Esophagus squamous epithelium (tissue), 5 donors: ENCODE data around the gene SACM1L. TPM values are rescaled to one million over a fixed set of nuclear protein-coding genes. Genes with fewer than 3 reads are reported as not detected.

Experiments
- DNase-seq: peaks from one replicate; lab custom pipeline; 2025; lab: John Stamatoyannopoulos, UW
- H3K27ac ChIP-seq, 4 donors: fragments of 200-600 bp; sonication (generic); one replicate each; pipeline ENCODE4 v1.5.1; 2016 to 2019; ENCODE audit warnings: mild to moderate bottlenecking in 1 of 4
- H3K27me3 ChIP-seq, 4 donors: fragments of 200-600 bp; sonication (generic); 1 replicate in 3 of 4; 2 replicates in 1 of 4; pipeline versions ENCODE4 v1.5.1 to v1.6.0; 2017 to 2021; ENCODE audit warnings: antibody characterized with exemption in 1 of 4
- H3K36me3 ChIP-seq, 3 donors: fragments of 200-600 bp; sonication (generic); one replicate each; pipeline ENCODE4 v1.5.1; 2016 to 2019
- H3K4me1 ChIP-seq, 3 donors: fragments of 200-600 bp; sonication (generic); one replicate each; pipeline ENCODE4 v1.5.1; 2017 to 2019
- H3K4me3 ChIP-seq, 4 donors: fragments of 200-600 bp; sonication (generic); 1 replicate in 3 of 4; 2 replicates in 1 of 4; pipeline ENCODE4 v1.5.1; 2016 to 2019; ENCODE audit warnings: mild to moderate bottlenecking in 2 of 4, moderate library complexity in 1 of 4
- H3K9me3 ChIP-seq, 3 donors: fragments of 200-600 bp; sonication (generic); one replicate each; pipeline ENCODE4 v1.5.1; 2016 to 2019
- CTCF ChIP-seq, 6 experiments: fragments of 450-650 bp in 4 of 6; fragments of 200-600 bp in 2 of 6; sonication (generic) in 2 of 6; IDR thresholded peaks; one replicate each; pipeline ENCODE4 v1.5.1; 2016 to 2019; ENCODE audit warnings: antibody characterized with exemption in 6 of 6, mild to moderate bottlenecking in 4 of 6, moderate library complexity in 4 of 6
- POLR2A ChIP-seq, 4 donors: fragments of 450-650 bp; IDR thresholded peaks; one replicate each; pipeline ENCODE4 v1.6.1; 2017; ENCODE audit warnings: antibody characterized with exemption in 4 of 4, mild to moderate bottlenecking in 4 of 4, moderate library complexity in 3 of 4
- WGBS, 2 donors: methylation state at CpG; one replicate each; pipeline ENCODE4 v1.1.5; 2018; 5-methylcytosine and 5-hydroxymethylcytosine counted together
- intact Hi-C: fragments of 100-400 bp; cut with DNase I; formaldehyde crosslinking; loops from one replicate; pipeline ENCODE4 v1.15.0; 2022
- total RNA-seq, 4 donors: library from RNA; depleted of rRNA; stranded (reverse); fragments of >200 nt; gene quantifications; one replicate each; pipeline ENCODE4 v1.1.0, GENCODE V29; 2016
- donor health status: DM: yes; HTN: yes; CAD: no.

SACM1L gene
- total RNA-seq = 10 to 100 TPM; 22.7 to 42.2 (median 27.2) TPM

GRCh38 chr3:45688882-45689786 is at the start of gene SACM1L:
Gene SACM1L, plus strand, starts transcription at chr3:45689396. Its CDS starts 70 bp downstream, at chr3:45689466.
- H3K4me1 ChIP-seq = peaks cover 24 to 63% (median 36%) of the 10 kb centered on the region in 3 donors
- TF ChIP-seq POLR2A (IDR thresholded peaks at IDR 0.05) (peak in 2 of 4 donors; percentile 69 to 84), CTCF (IDR thresholded peaks at IDR 0.05) (no peak)
- intact Hi-C loops = no loop called here
- H3K9me3 ChIP-seq = no peaks in the 10 kb centered on the region
- H3K4me3 ChIP-seq = peak within 1 kb of the TSS; percentile 78 to 85 (median 84)
- peak; percentile 89 for DNase-seq
- H3K36me3 ChIP-seq = peaks cover 0 to 9% (median 0%) of the 10 kb centered on the region in 3 donors
- peak within 1 kb of the TSS; percentile 92 to 95 (median 94) for H3K27ac ChIP-seq
- no peaks in the 10 kb centered on the region for H3K27me3 ChIP-seq
- WGBS, 2 donors = 0% methylated on average over 29 to 49 of the region's 81 CpGs

GRCh38 chr3:45640091-45640507 is 49.1 kb upstream of the SACM1L start:
- no peak for DNase-seq
- Histone ChIP-seq H3K4me3 (no peak overlapping the region), H3K9me3 (no peaks in the 10 kb centered on the region), H3K27ac (peak overlapping the region in 3 of 4 donors; percentile 36 to 64 (median 50)), H3K36me3 (peaks cover 0 to 19% (median 6%) of the 10 kb centered on the region in 3 donors), H3K4me1 (peaks cover 21 to 61% (median 27%) of the 10 kb centered on the region in 3 donors), H3K27me3 (no peaks in the 10 kb centered on the region)
- no peak for TF ChIP-seq POLR2A (IDR thresholded peaks at IDR 0.05)
- no peak for TF ChIP-seq CTCF (IDR thresholded peaks at IDR 0.05)
- WGBS, 2 donors = 92 to 100% methylated on average over 1 of the region's 1 CpG
- intact Hi-C loops = no loop called here

- Histone ChIP-seq H3K9me3 (no peaks in the 10 kb centered on the region), H3K4me3 (no peak overlapping the region), H3K36me3 (peaks cover 0 to 19% (median 6%) of the 10 kb centered on the region in 3 donors), H3K27ac (peak overlapping the region; percentile 30 to 64 (median 43)), H3K27me3 (no peaks in the 10 kb centered on the region), H3K4me1 (peaks cover 21 to 64% (median 27%) of the 10 kb centered on the region in 3 donors)
- no peak for DNase-seq
- WGBS, 2 donors = 59 to 80% methylated on average over 2 to 4 of the region's 4 CpGs
- no peak for TF ChIP-seq CTCF (IDR thresholded peaks at IDR 0.05)
- TF ChIP-seq POLR2A (IDR thresholded peaks at IDR 0.05) = no peak
- intact Hi-C loops = no loop called here
Measured at GRCh38 chr3:45640724-45641361, 48.4 kb upstream of the SACM1L start.

- Histone ChIP-seq H3K4me3 (no peak overlapping the region), H3K27ac (no peak overlapping the region), H3K27me3 (no peaks in the 10 kb centered on the region), H3K9me3 (no peaks in the 10 kb centered on the region), H3K36me3 (peaks cover 0 to 14% (median 2%) of the 10 kb centered on the region in 3 donors), H3K4me1 (peaks cover 28 to 71% (median 30%) of the 10 kb centered on the region in 3 donors)
- intact Hi-C loops = no loop called here
- WGBS, 2 donors = 83 to 87% methylated on average over 2 of the region's 2 CpGs
- no peak for TF ChIP-seq POLR2A (IDR thresholded peaks at IDR 0.05)
- TF ChIP-seq CTCF (IDR thresholded peaks at IDR 0.05) = no peak
- no peak for DNase-seq
Measured at GRCh38 chr3:45641756-45642155, 47.4 kb upstream of the SACM1L start.
